Panc1 (cell line): ENCODE data around the gene TMEM212. TPM values are rescaled to one million over a fixed set of nuclear protein-coding genes. Genes with fewer than 3 reads are reported as not detected.
"Not testable (repeated sequence)": the region's sequence is repeated elsewhere in the genome, so short reads cannot be mapped to it uniquely, and the experiment has no call there.

Experiments used
- ATAC-seq: fragments of 200-7000 bp; cut with Tn5 transposase; 2 replicates; pipeline ENCODE4 v1.9.1; 2020; ENCODE audit warnings: mild to moderate bottlenecking, moderate library complexity
- BruUV-seq: library from RNA; stranded (reverse); fragments of 400-500 nt; replicated peaks from 2 replicates; lab custom pipeline; 2021; lab: Mats Ljungman, UMichigan
- CTCF ChIA-PET: fragments of 300-600 bp; sonication (Branson Sonifier 250); formaldehyde crosslinking; loops from one replicate; lab custom pipeline; 2022; ENCODE audit warnings: antibody characterized with exemption; lab: Charles Lee
- POLR2A ChIA-PET: fragments of 300-600 bp; sonication (Branson Sonifier 250); formaldehyde crosslinking; loops from one replicate; lab custom pipeline; 2022; ENCODE audit warnings: antibody characterized with exemption; lab: Charles Lee
- DNase-seq: peaks from one replicate; pipeline ENCODE4 v3.0.0-alpha.2; 2010; ENCODE audit warnings: low read depth, low spot score
- H3K27ac ChIP-seq: 2 replicates; pipeline ENCODE4 v1.5.1; 2011; ENCODE audit warnings: mild to moderate bottlenecking, low read length, inconsistent platforms
- H3K27me3 ChIP-seq: fragments of 200-500 bp; sonication (Bioruptor generic); 2 replicates; pipeline ENCODE4 v1.6.0; 2014; ENCODE audit warnings: low read length, inconsistent platforms; ENCODE audit not compliant: control insufficient read depth, insufficient read depth
- H3K36me3 ChIP-seq: fragments of 200-500 bp; sonication (Bioruptor generic); 2 replicates; pipeline ENCODE4 v1.5.1; 2014; ENCODE audit warnings: inconsistent platforms, mild to moderate bottlenecking, low read length, moderate library complexity; ENCODE audit not compliant: control insufficient read depth, insufficient read depth
- H3K4me1 ChIP-seq: 2 replicates; pipeline ENCODE4 v1.5.1; 2011; ENCODE audit warnings: inconsistent platforms, mild to moderate bottlenecking, low read length, moderate library complexity; ENCODE audit not compliant: control insufficient read depth, insufficient read depth
- H3K4me3 ChIP-seq, 2 experiments: 2 replicates each; pipeline ENCODE4 v1.5.1; 2011 to 2012; ENCODE audit warnings: low read depth in 2 of 2, low read length in 2 of 2, mild to moderate bottlenecking in 2 of 2, inconsistent platforms in 1 of 2, moderate library complexity in 1 of 2
- H3K9me3 ChIP-seq: fragments of 200-500 bp; sonication (Bioruptor generic); 2 replicates; pipeline ENCODE4 v1.5.1; 2014; ENCODE audit warnings: low read depth, mild to moderate bottlenecking, inconsistent platforms, low read length, moderate library complexity; ENCODE audit not compliant: control insufficient read depth, insufficient read depth
- CTCF ChIP-seq: fragments of 450-650 bp; IDR thresholded peaks from 2 replicates; pipeline ENCODE4 v1.5.1; 2017; ENCODE audit warnings: mild to moderate bottlenecking
- POLR2AphosphoS5 ChIP-seq: IDR thresholded peaks from 2 replicates; pipeline ENCODE4 v1.6.1; 2012; ENCODE audit warnings: mild to moderate bottlenecking, low read depth, low read length, moderate library complexity
- REST ChIP-seq, 2 experiments: IDR thresholded peaks; 2 replicates each; pipeline ENCODE4 v1.6.1; 2011 to 2012; ENCODE audit warnings: low read depth in 2 of 2, control low read depth in 1 of 2, low read length in 1 of 2, mild to moderate bottlenecking in 1 of 2, moderate library complexity in 1 of 2; ENCODE audit not compliant: insufficient read depth in 1 of 2
- SIN3A ChIP-seq: IDR thresholded peaks from 2 replicates; pipeline ENCODE4 v1.6.1; 2012; ENCODE audit warnings: low read depth, mild to moderate bottlenecking, low read length, moderate library complexity, borderline replicate concordance; ENCODE audit not compliant: insufficient read depth
- TCF7L2 ChIP-seq: IDR thresholded peaks from 2 replicates; pipeline ENCODE4 v1.6.1; 2011; ENCODE audit warnings: mild to moderate bottlenecking, low read depth, low read length, inconsistent platforms
- in situ Hi-C: cut with HindIII; loops from 2 replicates; pipeline ENCODE4 v1.10.0; 2016; ENCODE audit warnings: low sequenced_read_pairs, low pct_unique_long_range_greater_than_20kb
- intact Hi-C: fragments of 100-400 bp; cut with micrococcal nuclease; formaldehyde crosslinking; loops from one replicate; pipeline ENCODE4 v1.10.0; 2022; ENCODE audit not compliant: unreplicated experiment
- total RNA-seq: library from RNA; stranded (reverse); gene quantifications from one replicate; pipeline ENCODE4 v1.2.1, GENCODE V29; 2021; ENCODE audit not compliant: unreplicated experiment

The TMEM212 gene
- total RNA-seq, 1 experiment from 2014 or later, result not detected

- no peak for ATAC-seq
- H3K36me3 ChIP-seq, result no peaks in the 10 kb centered on the region
- CTCF ChIA-PET, result no interaction called here
- H3K27me3 ChIP-seq, result no peaks in the 10 kb centered on the region
- POLR2A ChIA-PET, result no interaction called here
- intact Hi-C loops, result no loop called here
- DNase-seq, result no peak
- TF ChIP-seq SIN3A, result no peak
- TF ChIP-seq REST (IDR thresholded peaks at IDR 0.05; ENCODE audit: insufficient read depth in 1 of 2, low read depth in 2 of 2, low read length in 1 of 2), result no peak
- no peak for TF ChIP-seq POLR2AphosphoS5
- no peak for TF ChIP-seq TCF7L2
- no peak for TF ChIP-seq CTCF
- no peaks in the 10 kb centered on the region for H3K9me3 ChIP-seq
- H3K4me3 ChIP-seq, result no peak overlapping the region
- no peaks in the 10 kb centered on the region for H3K4me1 ChIP-seq
- no peak overlapping the region for H3K27ac ChIP-seq
- BruUV-seq, result no TSS peak
- in situ Hi-C loops, result no loop called here
Observed at GRCh38 chr3:171904829-171905228, 61.7 kb downstream of the TMEM212 start.

- H3K9me3 ChIP-seq, H3K4me1 ChIP-seq, intact Hi-C loops, H3K36me3 ChIP-seq, in situ Hi-C loops, DNase-seq, BruUV-seq, H3K27me3 ChIP-seq, H3K27ac ChIP-seq, CTCF ChIA-PET, POLR2A ChIA-PET, H3K4me3 ChIP-seq, ATAC-seq: not testable (repeated sequence)
Observed at GRCh38 chr3:171906503-171906902, 63.4 kb downstream of the TMEM212 start.

- CTCF ChIA-PET, result no interaction called here
- no peak for DNase-seq
- no TSS peak for BruUV-seq
- TF ChIP-seq SIN3A (no peak), REST (IDR thresholded peaks at IDR 0.05; ENCODE audit: insufficient read depth in 1 of 2, low read depth in 2 of 2, low read length in 1 of 2) (no peak), TCF7L2 (no peak), POLR2AphosphoS5 (no peak), CTCF (no peak)
- POLR2A ChIA-PET, result no interaction called here
- intact Hi-C loops (no loop called here), in situ Hi-C loops (no loop called here)
- H3K36me3 ChIP-seq, result no peaks in the 10 kb centered on the region
- H3K27me3 ChIP-seq, result no peaks in the 10 kb centered on the region
- no peaks in the 10 kb centered on the region for H3K4me1 ChIP-seq
- 0 out of 2 replicates have a peak, but pooled peaks cover 3% of the 10 kb centered on the region for H3K9me3 ChIP-seq
- ATAC-seq, result no peak
- no peak overlapping the region for H3K4me3 ChIP-seq
- H3K27ac ChIP-seq, result no peak overlapping the region
Observed at GRCh38 chr3:171906951-171907676, 64.0 kb downstream of the TMEM212 start.
